ENCODE measurements around the gene UBTD2. TPM values are rescaled to one million over a fixed set of nuclear protein-coding genes. Genes with fewer than 3 reads are reported as not detected.

UBTD2 gene
- total RNA-seq, 1 experiment from 2014 or later: 18.3 TPM

- CTCF ChIA-PET: no interaction called here
- POLR2A ChIA-PET (ENCODE audit: low non-redundant PET): no interaction called here
- Histone ChIP-seq H3K36me3 (ENCODE audit: insufficient read depth, low read length, poor library complexity, severe bottlenecking) (no peaks in the 10 kb centered on the region), H3K9me3 (ENCODE audit: low read depth, low read length, poor library complexity, severe bottlenecking) (no peaks in the 10 kb centered on the region), H3K27me3 (replicated peaks; ENCODE audit: insufficient read depth, low read depth, low read length, poor library complexity) (no peaks in the 10 kb centered on the region), H3K4me3 (ENCODE audit: low read depth, low read length, poor library complexity, severe bottlenecking) (no peak overlapping the region), H3K4me1 (ENCODE audit: insufficient read depth, low read length, poor library complexity, severe bottlenecking) (no peaks in the 10 kb centered on the region), H3K27ac (ENCODE audit: low read depth, low read length, poor library complexity, severe bottlenecking) (no peak overlapping the region)
- no peak for DNase-seq (ENCODE audit: low spot score)
- intact Hi-C loops (cut with micrococcal nuclease; ENCODE audit: unreplicated experiment): no loop called here
- BruUV-seq (replicated peaks): no TSS peak
- TF ChIP-seq EZH2 (IDR thresholded peaks at IDR 0.05; ENCODE audit: borderline replicate concordance, low read depth, low read length, poor library complexity, severe bottlenecking) (no peak), CTCF (conservative IDR thresholded peaks at IDR 0.05; ENCODE audit: low read depth, low read length) (no peak)
These were observed 115.3 kb downstream of the UBTD2 start for GRCh38 chr5:172168311-172168710.

DNA sequence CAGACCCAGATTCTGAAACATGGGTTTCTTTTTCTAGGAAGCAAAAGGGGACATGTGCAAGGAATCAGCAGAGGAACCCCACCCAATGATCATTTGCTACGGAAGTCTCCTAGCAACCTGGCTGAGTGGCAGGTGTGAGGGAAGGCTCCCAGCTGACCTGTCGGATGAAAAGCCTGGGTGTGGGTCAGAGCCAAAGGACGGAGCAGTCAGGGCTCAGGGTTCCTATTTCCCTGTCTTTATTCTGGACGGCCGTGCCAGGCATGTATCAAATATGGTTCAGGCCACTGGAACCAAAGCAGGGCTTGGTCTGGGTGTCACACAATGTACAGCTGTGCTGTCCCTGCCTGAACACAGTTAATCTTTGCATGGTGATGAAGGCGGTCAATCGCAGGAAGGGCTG, 115.7 kb downstream of the UBTD2 start:
- no TSS peak for BruUV-seq (replicated peaks)

DNA sequence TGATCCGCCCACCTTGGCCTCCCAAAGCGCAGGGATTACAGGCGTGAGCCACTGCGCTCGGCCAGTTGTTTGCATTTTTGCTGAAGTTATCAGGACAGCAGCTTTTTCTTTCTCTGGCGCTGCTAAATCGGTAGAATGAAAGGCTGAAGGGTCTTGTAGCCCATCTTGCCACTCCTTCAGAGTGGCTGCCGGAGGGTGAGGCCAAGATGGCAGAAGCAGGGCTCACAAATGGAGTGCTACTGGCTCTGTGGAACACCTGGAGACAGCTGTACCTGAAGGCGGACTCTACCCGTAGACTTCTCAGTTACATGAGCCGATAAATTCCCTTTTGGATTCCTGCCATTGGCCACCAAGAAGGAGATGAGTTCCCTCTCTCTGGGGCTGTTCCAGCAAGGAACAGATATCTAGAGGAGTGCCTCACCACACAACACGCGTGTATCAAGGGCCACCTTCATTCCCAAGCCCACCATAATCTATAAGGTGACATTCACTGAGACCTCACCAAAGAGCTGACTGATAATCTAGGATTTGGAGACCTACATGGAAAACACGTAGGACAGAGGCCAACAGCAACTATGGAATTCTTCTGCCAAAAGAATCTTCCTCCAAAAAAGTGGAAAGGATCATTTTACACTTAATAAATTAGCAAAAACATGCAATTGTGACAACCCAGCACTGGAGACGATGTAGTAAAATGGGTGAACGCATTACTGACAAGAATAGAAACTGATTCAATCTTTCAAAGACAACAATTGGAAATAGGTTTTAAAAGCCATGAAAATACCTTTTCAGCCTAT, 117.3 kb downstream of the UBTD2 start:
- intact Hi-C loops (cut with micrococcal nuclease; ENCODE audit: unreplicated experiment): no loop called here
- no peaks in the 10 kb centered on the region for H3K4me1 ChIP-seq (ENCODE audit: insufficient read depth, low read length, poor library complexity, severe bottlenecking)
- H3K27me3 ChIP-seq (replicated peaks; ENCODE audit: insufficient read depth, low read depth, low read length, poor library complexity): no peaks in the 10 kb centered on the region
- H3K27ac ChIP-seq (ENCODE audit: low read depth, low read length, poor library complexity, severe bottlenecking): no peak overlapping the region
- POLR2A ChIA-PET (ENCODE audit: low non-redundant PET): no interaction called here
- TF ChIP-seq CTCF (conservative IDR thresholded peaks at IDR 0.05; ENCODE audit: low read depth, low read length) (no peak), EZH2 (IDR thresholded peaks at IDR 0.05; ENCODE audit: borderline replicate concordance, low read depth, low read length, poor library complexity, severe bottlenecking) (no peak)
- no TSS peak for BruUV-seq (replicated peaks)
- H3K4me3 ChIP-seq (ENCODE audit: low read depth, low read length, poor library complexity, severe bottlenecking): no peak overlapping the region
- no peak for DNase-seq (ENCODE audit: low spot score)
- H3K9me3 ChIP-seq (ENCODE audit: low read depth, low read length, poor library complexity, severe bottlenecking): no peaks in the 10 kb centered on the region
- CTCF ChIA-PET: no interaction called here
- H3K36me3 ChIP-seq (ENCODE audit: insufficient read depth, low read length, poor library complexity, severe bottlenecking): no peaks in the 10 kb centered on the region

More for the DNA sequence above, 115.7 kb downstream of the UBTD2 start:
- intact Hi-C loops (cut with micrococcal nuclease; ENCODE audit: unreplicated experiment): no loop called here
- Histone ChIP-seq H3K4me1 (ENCODE audit: insufficient read depth, low read length, poor library complexity, severe bottlenecking) (no peaks in the 10 kb centered on the region), H3K27me3 (replicated peaks; ENCODE audit: insufficient read depth, low read depth, low read length, poor library complexity) (no peaks in the 10 kb centered on the region), H3K4me3 (ENCODE audit: low read depth, low read length, poor library complexity, severe bottlenecking) (no peak overlapping the region), H3K36me3 (ENCODE audit: insufficient read depth, low read length, poor library complexity, severe bottlenecking) (no peaks in the 10 kb centered on the region), H3K9me3 (ENCODE audit: low read depth, low read length, poor library complexity, severe bottlenecking) (no peaks in the 10 kb centered on the region), H3K27ac (ENCODE audit: low read depth, low read length, poor library complexity, severe bottlenecking) (no peak overlapping the region)
- TF ChIP-seq CTCF (conservative IDR thresholded peaks at IDR 0.05; ENCODE audit: low read depth, low read length) (no peak), EZH2 (IDR thresholded peaks at IDR 0.05; ENCODE audit: borderline replicate concordance, low read depth, low read length, poor library complexity, severe bottlenecking) (no peak)
- DNase-seq (ENCODE audit: low spot score): no peak
- ChIA-PET CTCF (no interaction called here), POLR2A (ENCODE audit: low non-redundant PET) (no interaction called here)

Measured in A673 (cell line).